NB4 (cell line): ENCODE measurements around the gene PYDC2.

Experiments
- DNase-seq: peaks from one replicate; pipeline ENCODE4 v3.0.0; 2010; ENCODE audit warnings: low read depth
- H3K4me3 ChIP-seq: one replicate; pipeline ENCODE4 v1.5.1; 2011; ENCODE audit warnings: mild to moderate bottlenecking, low read depth, low read length, moderate library complexity
- MYC ChIP-seq: IDR thresholded peaks from 2 replicates; pipeline ENCODE4 v1.6.1; 2011; ENCODE audit warnings: low read depth, low read length
- POLR2A ChIP-seq: IDR thresholded peaks from 2 replicates; pipeline ENCODE4 v1.6.1; 2011; ENCODE audit warnings: mild to moderate bottlenecking; ENCODE audit not compliant: insufficient read length; ENCODE audit errors: extremely low read depth
- TF ChIP-seq, protein P1 (sequence below): IDR thresholded peaks from 2 replicates; pipeline ENCODE4 v1.6.1; 2011; ENCODE audit warnings: low read depth, low read length
- TF ChIP-seq, protein P2 (sequence below): IDR thresholded peaks from one replicate; pipeline ENCODE4 v1.5.1; 2012; ENCODE audit warnings: low read depth, low read length

Gene PYDC2

GRCh38 chr3:191444569-191444968, 16.4 kb upstream of the PYDC2 start:
- TF ChIP-seq, protein P1, sequence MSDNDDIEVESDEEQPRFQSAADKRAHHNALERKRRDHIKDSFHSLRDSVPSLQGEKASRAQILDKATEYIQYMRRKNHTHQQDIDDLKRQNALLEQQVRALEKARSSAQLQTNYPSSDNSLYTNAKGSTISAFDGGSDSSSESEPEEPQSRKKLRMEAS = no peak
- no peak for TF ChIP-seq POLR2A
- no peak overlapping the region for H3K4me3 ChIP-seq
- DNase-seq = no peak

DNA sequence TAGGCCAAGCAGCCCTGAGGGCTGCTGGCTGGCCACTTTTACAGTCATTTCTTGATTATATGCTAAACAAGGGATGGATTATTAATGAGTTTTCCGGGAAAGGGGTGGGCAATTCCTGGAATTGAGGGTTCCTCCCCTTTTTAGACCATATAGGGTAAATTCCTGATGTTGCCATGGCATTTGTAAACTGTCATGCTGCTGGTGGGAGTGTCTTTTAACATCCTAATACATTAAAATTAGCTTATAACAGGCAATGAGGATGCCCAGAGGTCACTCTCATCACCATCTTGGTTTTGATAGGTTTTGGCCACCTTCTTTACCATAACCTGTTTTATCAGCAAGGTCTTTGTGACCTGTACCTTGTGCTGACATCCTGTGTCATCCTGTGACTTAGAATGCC, 11.7 kb upstream of the PYDC2 start:
- DNase-seq = no peak
- no peak overlapping the region for H3K4me3 ChIP-seq
- TF ChIP-seq, protein P2, sequence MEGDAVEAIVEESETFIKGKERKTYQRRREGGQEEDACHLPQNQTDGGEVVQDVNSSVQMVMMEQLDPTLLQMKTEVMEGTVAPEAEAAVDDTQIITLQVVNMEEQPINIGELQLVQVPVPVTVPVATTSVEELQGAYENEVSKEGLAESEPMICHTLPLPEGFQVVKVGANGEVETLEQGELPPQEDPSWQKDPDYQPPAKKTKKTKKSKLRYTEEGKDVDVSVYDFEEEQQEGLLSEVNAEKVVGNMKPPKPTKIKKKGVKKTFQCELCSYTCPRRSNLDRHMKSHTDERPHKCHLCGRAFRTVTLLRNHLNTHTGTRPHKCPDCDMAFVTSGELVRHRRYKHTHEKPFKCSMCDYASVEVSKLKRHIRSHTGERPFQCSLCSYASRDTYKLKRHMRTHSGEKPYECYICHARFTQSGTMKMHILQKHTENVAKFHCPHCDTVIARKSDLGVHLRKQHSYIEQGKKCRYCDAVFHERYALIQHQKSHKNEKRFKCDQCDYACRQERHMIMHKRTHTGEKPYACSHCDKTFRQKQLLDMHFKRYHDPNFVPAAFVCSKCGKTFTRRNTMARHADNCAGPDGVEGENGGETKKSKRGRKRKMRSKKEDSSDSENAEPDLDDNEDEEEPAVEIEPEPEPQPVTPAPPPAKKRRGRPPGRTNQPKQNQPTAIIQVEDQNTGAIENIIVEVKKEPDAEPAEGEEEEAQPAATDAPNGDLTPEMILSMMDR = no peak
- TF ChIP-seq, protein P1 = no peak

GRCh38 chr3:191455257-191455952, 5.6 kb upstream of the PYDC2 start:
- no peak overlapping the region for H3K4me3 ChIP-seq
- no peak for TF ChIP-seq POLR2A
- TF ChIP-seq, protein P2 = no peak
- no peak for TF ChIP-seq MYC
- TF ChIP-seq, protein P1 = no peak
- DNase-seq = no peak

GRCh38 chr3:191460360-191460759, 603 bp upstream of the PYDC2 start:
- H3K4me3 ChIP-seq = no peak overlapping the region
- DNase-seq = no peak
- TF ChIP-seq, protein P2 = no peak
- TF ChIP-seq, protein P1 = no peak
- TF ChIP-seq MYC (no peak), POLR2A (no peak)

DNA sequence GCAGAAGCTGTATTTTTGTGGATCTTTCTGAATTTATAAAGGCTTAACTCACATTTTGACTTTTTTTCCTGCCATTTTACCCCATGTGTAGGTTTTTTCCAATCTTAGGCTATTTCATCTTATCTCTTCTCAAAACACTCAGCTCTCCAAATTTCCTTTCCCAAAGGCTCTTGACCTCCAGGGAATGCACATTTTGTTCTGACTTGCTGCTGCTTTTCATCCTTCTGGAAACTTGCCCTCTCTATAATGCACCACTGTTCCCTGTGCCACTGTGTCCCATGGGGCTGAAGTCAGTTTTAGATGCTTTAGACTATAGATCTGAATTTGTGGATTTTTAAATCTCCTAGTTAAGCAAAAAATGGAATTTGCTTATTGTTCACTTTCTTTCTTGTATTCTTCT, 9.1 kb downstream of the PYDC2 start:
- no peak for TF ChIP-seq MYC
- TF ChIP-seq, protein P2 = no peak

GRCh38 chr3:191470545-191470944, 9.6 kb downstream of the PYDC2 start:
- no peak overlapping the region for H3K4me3 ChIP-seq
- DNase-seq = no peak
- TF ChIP-seq, protein P1 = no peak
- TF ChIP-seq POLR2A (no peak), MYC (no peak)
- TF ChIP-seq, protein P2 = no peak

More for the DNA sequence above, 9.1 kb downstream of the PYDC2 start:
- no peak for DNase-seq
- H3K4me3 ChIP-seq = no peak overlapping the region
